ENCODE results near the gene NKX2-1.
"Not testable (repeated sequence)": the region's sequence is repeated elsewhere in the genome, so short reads cannot be mapped to it uniquely, and the experiment has no call there.

NKX2-1 gene

DNA sequence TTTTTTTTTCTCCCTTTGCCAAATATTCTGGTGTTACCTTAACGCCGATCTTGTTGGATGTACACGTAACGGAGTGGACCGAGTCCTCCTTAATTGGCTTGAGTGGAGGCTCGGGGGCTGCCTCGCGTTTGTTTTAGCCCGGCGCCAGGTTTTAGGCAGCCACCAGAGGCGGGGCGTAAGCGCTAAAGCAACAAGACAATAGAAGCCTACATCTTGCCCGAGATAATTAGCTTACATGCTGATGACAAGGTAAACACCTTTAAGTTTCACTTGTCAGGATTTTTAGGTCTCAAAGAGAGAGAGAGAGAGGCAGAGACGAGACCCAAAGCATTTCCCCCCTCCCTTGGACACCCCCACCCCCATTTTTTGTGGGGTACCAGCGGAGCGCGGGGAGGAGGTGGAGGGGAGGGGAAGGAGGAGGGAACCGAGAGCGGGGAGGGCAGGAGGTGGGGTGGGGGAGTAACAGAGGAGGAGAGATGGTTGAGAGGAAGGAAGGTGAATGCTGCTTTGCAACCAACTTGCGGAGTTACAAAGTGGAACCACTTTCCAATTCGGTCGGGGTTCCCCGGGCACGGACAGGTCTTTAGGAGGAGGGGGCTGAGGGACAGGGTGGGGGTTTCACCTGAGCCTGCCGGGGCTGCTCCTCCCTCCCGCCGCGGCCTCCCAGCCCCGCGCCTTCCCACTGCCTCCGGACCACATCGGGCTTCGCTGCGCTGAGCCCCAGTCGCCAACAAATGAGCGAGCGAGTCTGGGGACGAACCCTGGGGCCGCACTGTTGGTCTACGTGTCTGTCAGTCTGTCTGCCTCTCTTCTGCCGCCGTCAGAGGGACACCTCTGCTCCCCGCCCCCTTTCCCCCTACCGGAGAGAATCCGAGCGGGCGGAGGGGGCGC is at the start of gene NKX2-1:
NKX2-1 (minus strand) TSS at position 802 of the 891 bp plus-strand sequence; CDS start at position 699, 103 bp downstream.
- peak; percentile 95 to 98 (median 97) for DNase-seq

DNA sequence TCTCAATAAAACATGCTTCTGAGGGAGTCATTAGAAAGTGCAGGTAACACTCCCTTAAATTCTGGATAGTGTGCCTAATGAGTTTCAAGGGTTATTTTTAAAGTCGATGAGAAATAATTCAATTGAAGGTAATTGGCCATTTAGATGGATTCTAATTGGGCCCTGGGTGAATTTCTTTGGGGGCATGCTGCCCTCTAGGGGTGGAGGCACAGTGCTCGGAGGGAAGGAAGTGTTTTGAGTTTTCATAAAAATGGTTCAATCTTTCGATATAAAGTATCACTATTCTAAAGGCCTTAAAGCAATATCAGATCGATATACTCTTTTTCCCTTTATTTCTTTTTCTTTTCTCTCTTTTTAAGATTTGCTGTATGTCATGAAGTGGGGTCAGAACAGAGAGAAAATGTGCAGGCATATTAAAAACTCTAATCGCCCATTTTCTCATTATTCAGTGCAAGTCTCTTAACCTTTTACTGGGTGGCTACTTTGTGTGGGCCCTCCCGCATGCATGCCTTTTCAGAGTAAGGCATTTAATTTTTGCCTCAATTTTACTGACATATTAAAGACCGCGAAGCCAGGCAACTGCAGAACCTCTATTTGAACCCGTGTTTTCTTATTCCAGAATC is 36.9 kb upstream of the NKX2-1 start:
- DNase-seq: peak; percentile 68 to 86 (median 74)

DNA sequence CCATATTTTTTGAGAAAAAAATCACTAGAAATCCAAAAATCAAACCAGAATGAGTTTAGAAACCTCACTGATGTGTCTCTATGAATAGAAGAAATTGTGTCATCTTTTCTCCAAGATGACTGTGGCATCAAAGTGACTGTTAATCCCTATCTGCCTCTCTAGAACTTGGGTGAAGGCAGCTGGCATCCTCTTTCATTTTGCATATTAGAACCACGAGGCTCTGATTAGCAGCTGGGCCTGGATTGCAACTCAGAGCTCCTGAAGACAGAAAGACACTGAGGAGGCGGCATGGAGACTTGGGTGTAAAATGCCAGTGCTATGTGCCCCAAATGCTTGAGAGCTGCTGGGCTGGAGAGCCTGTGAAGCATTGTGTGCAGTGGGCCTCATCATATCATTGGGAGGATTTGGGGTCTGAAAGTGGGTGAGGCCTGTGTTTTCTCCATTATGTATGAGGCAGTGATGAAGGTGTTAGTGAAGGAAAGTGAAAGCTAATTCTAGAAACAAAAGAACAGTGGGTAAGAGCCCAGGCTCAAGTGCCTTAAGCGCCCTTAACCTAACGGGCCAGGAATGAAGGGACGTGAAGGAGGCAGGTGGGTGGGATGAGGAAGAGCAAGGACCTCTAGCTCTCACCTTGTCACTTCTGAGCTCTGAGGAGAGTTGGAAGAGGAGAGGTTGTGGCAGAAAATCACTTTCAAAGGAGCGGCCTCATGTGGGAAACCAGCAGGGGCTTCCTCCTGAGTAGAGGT is 36.1 kb upstream of the NKX2-1 start:
- DNase-seq: peak; percentile 43 to 65 (median 63)

DNA sequence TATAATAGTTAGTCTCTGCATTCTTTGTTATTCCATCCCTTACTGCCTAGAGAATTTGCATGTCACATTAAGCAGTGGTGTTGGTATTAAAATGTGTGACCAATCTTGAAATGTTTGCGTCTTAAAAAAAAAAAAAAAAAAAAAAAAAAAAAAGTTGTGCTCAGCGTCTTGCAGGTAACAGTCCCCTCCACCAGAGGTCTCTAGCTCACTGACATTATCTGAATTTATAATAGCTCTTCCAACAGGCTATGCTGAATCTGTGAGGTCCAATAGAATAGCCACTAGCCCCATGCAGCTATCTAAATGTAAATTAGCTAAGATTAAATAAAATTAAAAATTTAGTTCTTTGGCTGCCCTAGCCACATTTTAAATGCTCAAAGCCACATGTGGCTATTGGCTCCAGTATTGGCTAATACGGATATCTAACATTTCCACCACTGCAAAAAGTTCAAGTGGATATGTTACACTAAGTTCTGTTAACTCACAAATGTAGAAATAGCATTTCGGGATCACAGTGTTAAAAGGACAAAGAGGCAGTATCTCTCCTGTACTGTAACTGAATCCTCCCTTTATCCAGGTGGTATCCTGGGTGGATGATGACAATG is 33.7 kb upstream of the NKX2-1 start:
- DNase-seq: peak; percentile 46 to 79 (median 72)

DNA sequence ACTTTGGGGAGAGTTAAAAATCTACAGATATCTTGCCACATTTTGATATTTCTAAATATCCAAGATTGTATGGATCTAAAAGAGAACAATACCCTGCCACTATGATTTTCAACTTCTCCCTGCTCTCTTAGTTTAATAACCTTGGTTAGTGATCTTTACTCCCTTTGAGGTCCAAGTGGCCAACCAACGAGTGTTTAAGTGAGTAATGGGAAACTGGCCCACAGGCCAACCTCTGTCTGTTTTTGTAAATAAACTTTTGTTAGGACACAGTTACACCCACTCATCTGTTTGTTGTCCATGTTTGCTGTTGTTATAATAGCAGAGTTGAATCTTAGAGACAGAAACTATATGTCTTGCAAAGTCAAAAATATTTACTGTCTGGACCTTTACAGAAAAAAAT is 30.9 kb upstream of the NKX2-1 start:
- DNase-seq: no peak

DNA sequence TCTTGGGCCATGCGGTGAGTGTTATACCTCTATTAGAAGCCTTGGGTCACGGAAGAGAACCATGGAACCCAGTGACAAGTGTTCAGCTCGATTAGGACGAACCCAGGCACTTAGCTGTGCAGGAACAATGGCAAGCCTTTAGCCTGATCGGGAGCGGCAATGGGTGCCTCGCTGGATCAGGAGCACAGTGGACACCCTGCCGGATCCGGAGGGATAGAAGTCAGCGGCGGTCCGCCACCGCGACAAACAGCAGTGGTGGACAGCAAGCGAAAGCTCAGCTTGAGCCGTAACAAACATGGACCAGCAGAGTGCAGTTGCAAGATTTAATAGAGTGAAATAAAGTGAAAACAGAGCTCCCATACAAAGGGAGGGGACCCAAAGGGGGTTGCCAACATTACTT is 24.2 kb upstream of the NKX2-1 start:
- not testable (repeated sequence) for DNase-seq

DNA sequence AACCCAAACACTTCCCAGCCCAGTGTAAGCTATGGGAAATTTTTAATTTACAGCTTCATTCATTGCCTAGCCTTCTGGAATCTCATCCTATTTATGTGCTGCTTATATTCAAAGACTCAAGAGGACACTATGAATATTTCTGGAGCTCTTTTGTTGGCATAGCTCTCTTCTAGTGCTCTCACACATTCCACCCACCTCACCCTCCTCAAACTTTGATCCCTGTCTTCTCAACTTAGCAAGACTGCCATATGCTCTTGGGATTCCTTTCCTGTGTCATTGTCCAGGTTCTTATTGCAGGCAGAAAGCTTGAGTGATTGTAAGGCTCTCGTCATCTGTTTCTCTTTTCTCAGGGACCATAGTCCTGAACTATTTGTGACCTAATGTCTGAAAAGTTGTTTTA is 18.0 kb upstream of the NKX2-1 start:
- no peak for DNase-seq

DNA sequence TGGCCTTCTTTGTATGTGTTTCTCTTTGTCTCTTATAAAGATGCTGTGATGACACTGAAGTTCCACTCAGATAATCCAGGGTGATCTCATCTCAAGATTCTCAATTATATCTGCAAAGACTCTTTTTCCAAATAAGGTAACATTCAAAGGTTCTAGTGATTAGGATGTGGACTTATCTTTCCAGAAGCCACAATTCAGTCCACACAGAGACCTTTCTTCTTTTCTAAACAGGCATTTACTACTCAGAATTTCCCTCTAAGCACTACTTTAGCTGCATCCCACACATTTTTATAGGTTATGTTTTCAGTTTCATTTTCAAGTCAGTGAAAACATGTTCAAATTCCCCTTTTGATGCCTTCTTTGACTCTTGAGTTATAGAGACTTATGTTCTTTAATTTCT is 9.0 kb upstream of the NKX2-1 start:
- no peak for DNase-seq

DNA sequence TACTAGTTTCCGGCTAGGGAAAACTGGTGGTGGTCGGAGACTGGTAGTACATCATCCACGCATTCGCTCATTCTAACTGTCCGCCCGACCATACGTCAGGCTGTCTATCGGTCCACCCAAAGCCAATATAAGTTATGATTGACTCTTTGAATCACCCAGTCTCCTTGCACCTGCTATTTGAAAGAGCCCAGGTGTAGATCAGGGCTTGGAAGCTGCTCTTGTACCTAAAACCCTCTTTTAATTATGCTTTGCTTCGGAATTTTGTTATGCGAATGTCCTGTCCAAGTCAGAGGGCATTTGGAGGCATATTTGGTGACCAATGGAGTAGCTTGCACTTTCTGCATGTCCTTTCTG is 5.7 kb upstream of the NKX2-1 start:
- no peak for DNase-seq

DNA sequence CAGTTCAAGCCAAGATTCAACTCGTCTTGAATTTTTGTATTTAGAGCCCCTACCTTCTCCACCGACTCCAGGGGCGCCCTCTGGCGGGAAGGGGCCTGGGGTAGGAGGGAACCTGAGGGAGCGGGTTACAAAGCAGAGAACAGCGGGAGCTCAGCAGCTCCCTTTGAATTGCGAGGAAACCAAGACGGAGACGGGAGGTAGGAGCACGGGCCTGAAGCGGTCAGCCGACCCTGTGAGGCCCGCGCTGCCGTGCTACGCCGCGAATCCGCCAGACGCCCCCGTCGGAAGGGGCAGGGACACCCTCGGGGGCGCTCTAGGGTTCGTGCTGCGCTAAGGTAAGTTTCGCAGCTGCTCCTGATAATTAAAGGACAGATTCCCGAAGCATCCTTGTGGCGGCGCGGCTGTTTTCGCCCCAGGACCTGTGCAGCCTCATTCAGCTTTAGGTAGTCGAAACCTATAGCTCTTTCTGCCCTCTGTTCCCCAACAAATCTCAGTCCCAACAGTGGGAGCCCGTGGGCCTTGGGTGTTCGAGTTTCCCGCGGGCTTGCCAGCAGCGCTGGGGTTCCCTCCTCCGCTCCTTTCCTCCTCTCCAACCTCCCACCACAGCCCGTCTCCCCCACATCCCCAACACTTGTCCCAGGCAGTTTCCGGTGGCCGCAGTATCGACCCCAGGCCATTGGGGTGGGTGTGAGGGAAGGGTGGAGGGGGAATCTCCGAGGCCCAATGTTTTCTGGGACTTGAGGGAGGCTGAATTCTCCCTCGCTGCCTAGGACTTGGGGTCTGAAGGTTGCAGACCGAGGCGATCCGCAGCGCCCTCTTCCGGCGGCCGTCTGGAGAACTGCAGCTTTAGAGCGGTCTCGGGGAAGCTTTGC is 5.1 kb upstream of the NKX2-1 start:
- DNase-seq: no peak

DNA sequence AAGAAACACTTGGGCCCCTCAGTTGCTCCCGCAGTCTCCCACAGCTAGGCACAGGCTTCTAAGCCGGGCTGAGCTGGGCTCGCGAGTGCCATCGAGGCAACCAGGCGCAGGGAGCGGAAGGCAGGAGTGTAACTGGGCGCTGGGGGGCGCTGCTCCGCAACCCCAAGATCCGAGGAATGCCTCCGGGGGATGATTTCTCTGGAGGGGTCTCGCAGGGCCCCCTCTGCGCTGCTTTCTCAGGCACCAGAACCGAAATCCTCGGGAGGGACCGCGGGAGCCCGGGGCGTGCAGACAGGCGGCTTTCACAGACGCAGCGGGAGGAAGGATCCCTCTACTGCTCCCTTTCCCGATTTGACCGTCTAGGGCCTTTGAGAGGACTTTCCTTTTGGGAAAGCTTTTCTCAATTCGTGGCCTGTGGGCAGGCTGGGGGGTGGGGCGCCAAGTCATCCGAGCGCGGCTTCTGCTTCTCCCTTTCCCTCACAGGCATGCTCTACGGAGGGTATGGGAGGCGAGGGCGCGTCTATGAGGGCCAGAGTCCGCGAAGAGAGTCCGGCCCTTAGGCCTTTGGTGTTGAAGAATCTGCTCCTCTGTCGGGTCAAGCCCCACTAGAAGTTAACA is 4.3 kb upstream of the NKX2-1 start:
- no peak for DNase-seq

DNA sequence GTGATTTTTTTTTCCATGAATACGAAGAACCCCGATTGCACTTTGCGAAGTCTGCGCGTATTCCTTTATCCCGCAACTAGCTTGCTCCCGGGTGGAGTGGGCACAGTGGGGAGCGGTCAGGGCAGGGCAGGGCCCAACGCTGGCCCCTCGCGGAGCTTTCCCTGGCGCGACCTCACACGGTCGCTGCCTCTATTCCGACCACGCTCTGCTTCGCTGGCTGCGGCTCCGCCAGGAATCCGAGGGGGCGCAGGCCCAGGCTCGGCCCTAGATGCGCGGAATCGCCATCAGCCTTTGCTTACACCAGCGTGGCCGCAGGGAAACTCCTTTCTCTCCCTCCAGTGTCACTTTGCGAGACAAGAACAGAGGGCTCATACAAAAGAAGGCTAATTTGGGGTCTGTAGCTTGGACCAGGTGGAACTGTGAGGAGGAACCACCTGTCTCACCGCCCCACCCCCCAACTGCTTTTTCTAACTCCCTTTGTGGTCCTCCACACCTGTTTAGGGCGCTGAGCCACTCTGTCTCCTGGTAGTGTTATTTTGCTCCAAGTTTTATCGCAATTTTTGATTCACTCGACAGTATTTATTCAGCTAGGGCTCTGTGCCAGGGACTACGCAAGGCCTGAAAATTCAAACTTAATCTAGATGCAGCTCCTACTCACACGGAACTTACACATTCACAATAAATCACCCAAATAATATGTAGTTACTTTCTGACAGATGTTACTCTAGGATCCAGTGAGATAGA is 3.1 kb upstream of the NKX2-1 start:
- peak in 1 of 3 experiments; percentile 76 for DNase-seq

DNA sequence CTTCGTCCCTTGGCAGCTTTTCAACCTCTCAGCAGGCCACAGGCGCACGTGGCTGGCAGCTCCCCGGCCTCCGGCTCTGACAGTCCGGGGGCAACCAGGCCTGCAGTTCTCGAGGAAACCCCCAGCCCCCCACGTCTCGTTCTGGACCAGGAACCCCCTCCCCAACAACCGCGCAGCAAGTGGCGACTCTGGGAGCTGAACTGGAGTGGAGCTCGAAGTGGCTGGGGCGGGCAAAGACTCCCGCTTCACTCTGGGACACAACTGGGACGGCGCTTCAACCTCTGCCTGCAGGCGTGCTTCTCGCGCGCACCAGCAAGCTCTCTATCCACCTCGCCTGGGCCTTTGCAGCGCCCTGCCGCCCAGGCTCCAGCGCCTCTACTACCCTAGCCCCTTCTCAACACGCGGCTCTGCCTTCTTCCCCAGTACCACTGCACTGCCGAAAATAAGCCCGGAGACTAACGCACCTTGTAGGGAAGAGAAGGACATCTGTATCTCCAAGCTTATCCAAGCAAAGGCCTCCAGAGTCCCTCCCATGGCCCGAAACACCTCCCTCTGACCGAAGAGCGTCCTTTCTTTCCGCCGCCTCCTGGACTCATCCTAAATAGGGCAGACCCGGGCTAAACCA is 2.4 kb upstream of the NKX2-1 start:
- peak in 1 of 3 experiments; percentile 75 for DNase-seq

DNA sequence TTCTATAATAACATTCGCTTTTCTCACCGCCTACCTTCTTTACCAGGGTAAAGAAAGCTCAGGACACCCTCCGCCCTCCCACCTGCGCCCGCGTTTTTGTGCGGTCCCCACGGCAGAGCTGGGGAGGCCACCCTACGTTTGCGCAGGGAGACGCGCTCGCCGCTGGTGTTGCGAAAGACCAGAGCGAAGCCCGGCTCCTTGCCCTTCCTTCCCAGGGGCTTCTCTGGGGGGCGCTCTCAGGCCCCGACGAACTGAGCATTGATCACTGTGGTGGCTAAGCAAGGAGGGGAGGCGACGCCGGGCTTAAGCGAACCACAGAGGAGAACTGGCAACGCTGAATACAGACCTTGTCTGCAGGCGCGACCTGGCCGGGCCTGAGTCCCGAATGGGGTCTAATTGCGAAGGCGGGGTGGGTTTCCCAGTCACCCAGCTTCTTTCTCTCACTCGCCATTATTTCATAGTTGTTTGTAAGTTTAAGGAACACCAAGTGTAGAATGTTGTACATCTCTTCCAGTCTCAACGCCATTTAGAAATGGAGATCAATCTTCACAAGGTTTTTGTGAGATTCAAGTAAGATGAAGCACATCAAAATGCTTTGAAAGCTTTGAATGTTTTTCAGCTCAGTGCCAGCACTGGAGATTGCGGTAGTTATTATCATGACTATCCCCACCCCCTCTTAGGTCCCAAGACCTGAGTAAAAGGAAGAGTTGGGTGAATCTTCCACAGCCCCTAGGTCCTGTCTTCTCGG is 1.7 kb upstream of the NKX2-1 start:
- DNase-seq: peak in 1 of 3 experiments; percentile 81

DNA sequence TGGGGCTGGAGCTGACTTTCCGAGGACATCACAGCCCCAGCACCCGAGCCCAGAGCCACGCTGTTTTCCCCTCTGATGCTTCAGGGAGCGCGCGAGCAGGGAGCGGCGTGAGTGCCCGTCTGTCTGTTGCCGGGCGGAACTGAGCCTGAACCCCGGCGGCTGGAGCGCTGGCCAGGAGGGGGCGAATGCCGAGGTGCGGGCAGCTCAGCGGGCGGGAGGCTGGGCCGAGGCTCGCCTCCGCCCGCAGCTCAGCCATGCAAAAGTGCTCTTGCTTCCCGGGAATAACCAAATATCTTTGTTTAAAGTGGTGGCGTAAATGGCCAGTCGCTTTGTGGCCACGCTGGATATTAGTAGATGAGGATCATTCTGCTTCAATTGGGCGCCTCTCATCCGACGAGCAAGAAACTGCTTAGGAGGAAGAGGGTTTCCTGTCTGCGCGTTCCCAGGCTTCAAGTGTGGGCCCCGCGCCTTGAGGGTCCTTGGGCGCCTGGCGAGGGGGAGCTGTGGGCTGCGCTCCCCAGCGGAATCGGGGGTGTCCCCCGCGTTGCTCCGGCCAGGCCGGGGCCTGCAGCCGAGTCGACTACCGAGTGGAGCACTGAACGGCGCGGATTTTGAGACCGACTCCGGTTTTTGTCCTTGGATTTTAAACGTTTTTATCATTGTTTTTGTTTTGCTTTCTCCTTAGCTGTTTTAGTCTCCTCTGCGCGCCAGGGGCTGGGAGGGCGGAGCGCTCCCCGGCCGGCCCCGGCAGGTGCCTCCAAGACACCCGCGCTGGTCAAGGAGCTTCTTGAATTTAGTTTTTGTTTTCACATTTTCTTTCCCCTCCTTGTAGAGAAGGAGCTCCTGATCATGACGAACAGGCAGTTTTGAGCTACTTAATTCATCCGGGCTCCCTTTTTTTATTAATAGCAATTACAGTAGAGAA is 831 bp upstream of the NKX2-1 start:
- peak; percentile 87 to 92 (median 89) for DNase-seq

DNA sequence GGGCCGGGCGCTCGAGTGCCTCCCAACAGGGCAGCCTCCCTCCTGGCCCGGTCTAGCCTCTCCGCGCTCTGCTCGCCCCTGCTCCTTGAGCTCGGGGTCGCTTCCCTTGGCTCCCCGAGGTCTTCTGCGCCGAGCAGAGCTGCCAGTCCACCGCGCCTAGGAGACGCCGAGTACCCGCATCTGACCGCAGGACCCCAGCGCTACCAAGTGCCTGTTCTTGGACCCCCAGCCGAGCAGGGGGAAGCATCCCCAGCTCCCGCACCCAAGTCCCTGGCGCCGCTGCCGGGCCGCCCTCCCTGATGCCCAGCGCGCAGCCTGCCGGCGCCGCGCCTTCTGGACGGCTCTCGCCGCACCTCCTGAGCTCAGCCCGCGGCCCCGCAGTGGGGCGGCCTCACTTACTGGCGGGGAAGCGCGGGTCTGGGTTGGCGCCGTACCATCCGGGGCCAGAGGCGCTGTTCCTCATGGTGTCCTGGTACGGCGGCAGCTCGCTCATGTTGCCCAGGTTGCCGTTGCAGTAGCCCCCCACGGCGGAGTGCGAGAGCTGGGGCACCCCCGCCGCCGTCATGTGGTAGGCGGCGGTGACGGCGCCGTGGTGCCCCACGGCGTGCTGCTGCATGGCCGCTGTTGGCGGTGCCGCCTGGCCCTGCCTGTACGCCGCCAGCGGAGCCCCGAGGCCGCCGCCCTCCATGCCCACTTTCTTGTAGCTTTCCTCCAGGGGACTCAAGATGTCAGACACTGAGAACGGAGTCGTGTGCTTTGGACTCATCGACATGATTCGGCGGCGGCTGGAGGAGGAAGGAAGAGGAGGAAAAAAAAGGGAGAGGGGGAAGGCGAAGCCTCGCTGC is 1.2 kb downstream of the NKX2-1 start:
- peak; percentile 48 to 90 (median 84) for DNase-seq

DNA sequence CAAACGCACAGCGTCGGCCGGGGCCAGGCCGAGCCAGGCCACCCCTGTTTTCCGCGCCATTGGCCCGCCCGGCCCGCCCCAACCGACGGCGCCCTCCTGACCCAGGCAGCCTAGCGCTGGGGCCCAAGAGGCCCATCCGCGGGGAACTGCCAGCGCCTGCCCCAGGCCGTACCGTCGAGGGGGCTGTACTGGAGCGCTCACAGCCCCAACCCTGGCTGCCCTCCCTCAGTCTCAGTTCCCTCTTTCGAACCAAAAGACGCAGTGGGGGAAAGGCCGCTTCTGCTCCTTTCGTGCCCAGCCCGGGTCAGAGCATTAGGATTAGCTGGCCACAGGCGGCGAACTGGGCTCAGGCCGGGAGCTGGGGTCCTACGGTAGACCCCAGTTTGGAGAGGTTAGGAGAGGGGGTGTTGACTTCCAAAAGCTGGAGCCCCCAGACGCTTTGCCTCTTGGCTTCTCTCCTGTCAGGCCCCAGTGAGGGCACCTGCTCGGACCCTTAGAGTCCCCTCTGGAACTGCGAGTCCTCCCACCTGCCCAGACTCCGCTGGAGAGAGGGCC is 1.9 kb downstream of the NKX2-1 start:
- DNase-seq: peak in 2 of 3 experiments; percentile 44 to 84
